BJ (cell line): ENCODE data around the gene GPR37L1. TPM values are rescaled to one million over a fixed set of nuclear protein-coding genes. Genes with fewer than 3 reads are reported as not detected.
A peak's percentile ranks its signal among the peaks of the same experiment; 100 is the strongest.

Source experiments
- CTCF ChIA-PET: fragments of 350-600 bp; formaldehyde crosslinking; extraction: SDS; loops from one replicate; lab custom pipeline; 2021; ENCODE audit warnings: antibody characterized with exemption, inconsistent platforms; lab: Yijun Ruan, JAX
- POLR2A ChIA-PET: fragments of 300-600 bp; sonication (Branson Sonifier 250); formaldehyde crosslinking; extraction: SDS; loops from one replicate; lab custom pipeline; 2021; ENCODE audit warnings: antibody characterized with exemption; lab: Charles Lee
- DNase-seq: peaks from one replicate; pipeline ENCODE4 v3.0.0-alpha.2; 2011; ENCODE audit warnings: low read depth
- H3K27me3 ChIP-seq: 2 replicates; pipeline ENCODE4 v1.6.0; 2011; ENCODE audit warnings: low read length; ENCODE audit not compliant: control insufficient read depth, insufficient read depth
- H3K36me3 ChIP-seq: 2 replicates; pipeline ENCODE4 v1.5.1; 2011; ENCODE audit warnings: low read length; ENCODE audit not compliant: control insufficient read depth, insufficient read depth
- H3K4me3 ChIP-seq: 2 replicates; pipeline ENCODE4 v1.5.1; 2011; ENCODE audit warnings: low read depth, mild to moderate bottlenecking, control low read depth, low read length
- CTCF ChIP-seq: IDR thresholded peaks from 2 replicates; pipeline ENCODE4 v1.5.1; 2011; ENCODE audit warnings: low read depth, mild to moderate bottlenecking, control low read depth, inconsistent platforms, low read length, moderate library complexity; ENCODE audit not compliant: insufficient read depth
- polyA minus RNA-seq: library from RNA; depleted of rRNA, polyadenylated mRNA; stranded (reverse); fragments of >200 nt; gene quantifications from 2 replicates; pipeline ENCODE4 v1.2.3, GENCODE V29; 2011; rRNA and poly(A)+ RNA removed
- polyA plus RNA-seq: library from polyadenylated mRNA; depleted of rRNA; stranded (reverse); fragments of >200 nt; gene quantifications from 2 replicates; pipeline ENCODE4 v1.2.3, GENCODE V29; 2011; rRNA removed

Gene GPR37L1
- polyA plus RNA-seq (not detected in 2 replicates), polyA minus RNA-seq (not detected in 2 replicates)

DNA sequence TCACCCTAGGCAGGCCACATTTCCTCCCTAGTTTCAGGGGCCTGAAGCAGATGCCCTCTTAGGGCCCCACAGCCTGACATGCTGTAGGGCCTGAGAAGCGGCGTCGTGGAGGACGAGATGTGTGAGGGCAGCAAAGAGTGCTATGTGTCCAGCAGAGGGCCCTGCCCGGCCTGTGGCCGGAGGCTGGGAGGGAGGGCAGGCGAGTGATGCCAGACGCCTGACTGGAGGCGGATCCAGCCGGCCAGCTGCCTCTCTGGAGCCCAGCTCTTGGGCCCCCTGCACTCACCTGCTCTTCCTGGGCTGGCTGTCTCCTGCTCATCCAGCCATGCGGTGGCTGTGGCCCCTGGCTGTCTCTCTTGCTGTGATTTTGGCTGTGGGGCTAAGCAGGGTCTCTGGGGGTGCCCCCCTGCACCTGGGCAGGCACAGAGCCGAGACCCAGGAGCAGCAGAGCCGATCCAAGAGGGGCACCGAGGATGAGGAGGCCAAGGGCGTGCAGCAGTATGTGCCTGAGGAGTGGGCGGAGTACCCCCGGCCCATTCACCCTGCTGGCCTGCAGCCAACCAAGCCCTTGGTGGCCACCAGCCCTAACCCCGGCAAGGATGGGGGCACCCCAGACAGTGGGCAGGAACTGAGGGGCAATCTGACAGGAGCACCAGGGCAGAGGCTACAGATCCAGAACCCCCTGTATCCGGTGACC is at the start of gene GPR37L1:
Gene GPR37L1 (plus strand): TSS at position 279 of the 697 bp plus-strand sequence. CDS start 47 bp downstream, at position 326.
- DNase-seq = no peak
- ChIA-PET POLR2A (no interaction called here), CTCF (interaction anchor here (0.6 to 27.8 kb wide), 10 partner anchors 8 to 593 kb away, joined by 3 to 642 read pairs (median 5); partner anchors contain the start of gene ELF3)
- H3K4me3 ChIP-seq = no peak within 1 kb of the TSS
- peaks cover 7% of the 10 kb centered on the region for H3K27me3 ChIP-seq
- peak; percentile 65 for TF ChIP-seq CTCF
- no peaks in the 10 kb centered on the region for H3K36me3 ChIP-seq

DNA sequence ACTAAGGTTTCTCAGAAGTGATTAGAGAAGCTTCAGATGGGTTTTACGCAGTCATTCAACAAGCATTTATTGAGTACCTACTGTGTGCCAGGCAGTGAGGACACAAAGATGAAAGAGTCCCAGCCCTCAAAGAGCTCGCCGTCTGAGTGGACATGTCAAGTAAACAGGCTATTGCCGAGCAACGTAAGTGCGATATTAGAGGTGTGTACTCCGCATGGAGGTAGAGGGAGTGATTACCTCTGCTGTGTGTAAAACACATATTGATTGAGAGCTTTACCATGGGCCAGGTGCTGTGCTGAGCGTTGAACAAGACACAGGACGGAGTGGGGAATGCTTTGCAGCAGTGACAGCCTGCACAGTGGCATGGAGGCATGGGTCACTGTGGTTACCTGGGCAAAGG is 49.5 kb upstream of the GPR37L1 start:
- DNase-seq = no peak
- Histone ChIP-seq H3K27me3 (no peaks in the 10 kb centered on the region), H3K4me3 (no peak overlapping the region), H3K36me3 (no peaks in the 10 kb centered on the region)
- ChIA-PET POLR2A (no interaction called here), CTCF (no interaction called here)
- TF ChIP-seq CTCF = no peak

DNA sequence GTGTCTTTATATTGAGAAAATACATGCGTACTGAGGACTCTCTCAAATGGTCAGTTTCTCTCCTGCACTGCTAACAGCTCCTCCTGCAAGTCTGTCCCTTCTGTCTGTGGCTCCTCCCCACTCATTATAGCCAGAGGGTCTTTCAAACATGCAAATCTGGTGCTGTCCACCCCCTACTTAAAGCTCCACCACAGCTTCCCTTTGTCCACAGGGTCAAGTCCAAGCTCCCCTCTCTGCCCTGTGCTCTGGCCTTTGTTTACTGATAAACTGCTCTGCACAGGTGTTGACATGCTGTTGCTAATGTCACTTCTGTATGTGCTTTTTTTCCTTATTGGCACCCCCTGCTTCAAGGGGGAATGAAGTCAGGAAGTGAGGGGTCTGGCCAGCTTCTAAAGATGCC is 47.7 kb upstream of the GPR37L1 start:
- POLR2A ChIA-PET = no interaction called here
- CTCF ChIA-PET = interaction anchor here (0.5 to 1.4 kb wide), 3 partner anchors 9 to 259 kb away, joined by 3 read pairs; no protein-coding TSS in a partner anchor

DNA sequence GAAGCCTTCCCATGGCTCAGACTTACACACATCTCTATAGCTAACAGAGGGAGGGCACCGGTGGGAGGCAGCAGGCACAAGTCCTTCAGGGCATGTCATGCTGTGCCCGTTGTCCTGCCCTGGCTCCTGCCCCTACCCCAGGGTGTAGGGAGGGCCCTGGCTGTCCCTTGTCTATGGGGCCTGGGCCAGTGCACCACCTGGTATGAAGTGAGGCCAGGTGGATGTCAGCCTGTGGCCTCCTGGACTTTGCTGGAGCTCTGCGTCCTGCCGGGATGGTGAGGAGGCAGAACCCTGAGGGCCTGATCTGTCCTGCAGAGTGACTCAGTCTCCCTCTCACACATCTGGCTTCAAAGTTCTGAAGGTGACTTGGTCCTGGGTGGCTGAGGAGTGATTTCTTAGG is 47.3 kb upstream of the GPR37L1 start:
- no peaks in the 10 kb centered on the region for H3K36me3 ChIP-seq
- no peak overlapping the region for H3K4me3 ChIP-seq
- no peaks in the 10 kb centered on the region for H3K27me3 ChIP-seq
- no peak for TF ChIP-seq CTCF
- ChIA-PET CTCF (interaction anchor here (0.7 to 1.4 kb wide), 2 partner anchors 9 to 260 kb away, joined by 3 read pairs; no protein-coding TSS in a partner anchor), POLR2A (no interaction called here)
- DNase-seq = no peak

More for the DNA sequence above, 47.7 kb upstream of the GPR37L1 start:
- no peaks in the 10 kb centered on the region for H3K36me3 ChIP-seq
- DNase-seq = no peak
- no peak overlapping the region for H3K4me3 ChIP-seq
- TF ChIP-seq CTCF = no peak
- no peaks in the 10 kb centered on the region for H3K27me3 ChIP-seq

DNA sequence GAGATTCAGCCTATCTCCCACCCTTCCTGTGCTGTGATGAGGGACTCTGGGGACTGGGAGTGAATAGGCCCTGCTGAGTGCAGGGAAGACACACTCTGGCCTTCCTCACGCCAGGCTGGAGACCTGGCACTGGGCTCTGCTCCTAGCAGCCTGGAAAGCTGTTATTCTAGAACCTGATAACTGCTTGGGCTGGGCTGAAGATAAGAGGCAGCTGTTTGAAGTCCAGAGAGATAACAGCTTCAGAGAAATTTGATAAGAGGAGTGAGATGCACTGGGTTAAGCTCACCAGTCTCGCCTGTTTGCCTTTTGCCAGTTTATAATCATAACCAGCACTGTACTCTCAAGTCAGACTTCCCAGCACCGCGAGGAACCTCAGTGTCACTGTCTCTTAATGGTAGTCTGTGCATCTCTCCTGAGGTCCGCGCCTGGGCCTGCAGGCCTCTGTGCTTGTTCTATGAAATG is 46.6 kb upstream of the GPR37L1 start:
- ChIA-PET CTCF (interaction anchor here (1.4 kb wide), 1 partner anchor 10 kb away, joined by 3 read pairs; no protein-coding TSS in a partner anchor), POLR2A (no interaction called here)
- DNase-seq = no peak
- no peak overlapping the region for H3K4me3 ChIP-seq
- TF ChIP-seq CTCF = no peak
- H3K36me3 ChIP-seq = no peaks in the 10 kb centered on the region
- H3K27me3 ChIP-seq = no peaks in the 10 kb centered on the region
